ENCODE data around the gene CDC42SE1. TPM values are rescaled to one million over a fixed set of nuclear protein-coding genes. Genes with fewer than 3 reads are reported as not detected.

The CDC42SE1 gene
- total and polyA plus RNA-seq, 12 donors = 26.1 to 45.6 (median 30.5) TPM

DNA sequence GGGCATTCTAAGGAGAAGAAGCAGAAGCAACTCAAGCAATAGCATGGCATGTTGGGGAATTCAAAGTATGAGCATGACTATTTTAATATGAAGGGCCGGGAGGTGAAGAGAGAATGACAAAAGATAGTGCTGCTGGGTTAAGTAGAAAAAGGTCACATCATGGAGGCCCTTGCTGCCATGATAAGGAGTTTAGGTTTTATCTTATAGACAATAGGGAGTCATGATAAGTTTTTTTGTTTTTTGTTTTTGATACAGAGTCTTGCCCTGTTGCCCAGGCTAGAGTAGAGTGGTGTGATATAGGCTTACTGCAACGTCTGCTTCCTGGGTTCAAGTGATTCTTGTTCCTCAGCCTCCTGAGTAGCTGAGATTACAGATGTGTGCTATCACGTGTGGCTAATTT is 19.9 kb downstream of the CDC42SE1 start:
- no peak overlapping the region for H3K27ac ChIP-seq
- DNase-seq = no peak
- H3K36me3 ChIP-seq = peaks cover 0 to 33% (median 10%) of the 10 kb centered on the region in 9 donors
- 61% methylated on average over 3 of the region's 3 CpGs for WGBS, 2 donors
- no peaks in the 10 kb centered on the region for H3K27me3 ChIP-seq
- H3K4me1 ChIP-seq = peaks cover 0 to 14% (median 3%) of the 10 kb centered on the region in 9 donors
- H3K4me3 ChIP-seq = no peak overlapping the region
- no peak for ATAC-seq
- TF ChIP-seq, protein P1, sequence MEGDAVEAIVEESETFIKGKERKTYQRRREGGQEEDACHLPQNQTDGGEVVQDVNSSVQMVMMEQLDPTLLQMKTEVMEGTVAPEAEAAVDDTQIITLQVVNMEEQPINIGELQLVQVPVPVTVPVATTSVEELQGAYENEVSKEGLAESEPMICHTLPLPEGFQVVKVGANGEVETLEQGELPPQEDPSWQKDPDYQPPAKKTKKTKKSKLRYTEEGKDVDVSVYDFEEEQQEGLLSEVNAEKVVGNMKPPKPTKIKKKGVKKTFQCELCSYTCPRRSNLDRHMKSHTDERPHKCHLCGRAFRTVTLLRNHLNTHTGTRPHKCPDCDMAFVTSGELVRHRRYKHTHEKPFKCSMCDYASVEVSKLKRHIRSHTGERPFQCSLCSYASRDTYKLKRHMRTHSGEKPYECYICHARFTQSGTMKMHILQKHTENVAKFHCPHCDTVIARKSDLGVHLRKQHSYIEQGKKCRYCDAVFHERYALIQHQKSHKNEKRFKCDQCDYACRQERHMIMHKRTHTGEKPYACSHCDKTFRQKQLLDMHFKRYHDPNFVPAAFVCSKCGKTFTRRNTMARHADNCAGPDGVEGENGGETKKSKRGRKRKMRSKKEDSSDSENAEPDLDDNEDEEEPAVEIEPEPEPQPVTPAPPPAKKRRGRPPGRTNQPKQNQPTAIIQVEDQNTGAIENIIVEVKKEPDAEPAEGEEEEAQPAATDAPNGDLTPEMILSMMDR (IDR thresholded peaks at IDR 0.05) = no peak
- intact Hi-C loops (cut with DNase I) = no loop called here
- H3K9me3 ChIP-seq = no peaks in the 10 kb centered on the region

- Histone ChIP-seq H3K36me3 (peaks cover 0 to 40% (median 23%) of the 10 kb centered on the region in 9 donors), H3K9me3 (no peaks in the 10 kb centered on the region), H3K4me3 (no peak overlapping the region), H3K27me3 (no peaks in the 10 kb centered on the region), H3K4me1 (peaks cover 0 to 17% (median 5%) of the 10 kb centered on the region in 9 donors), H3K27ac (no peak overlapping the region)
- TF ChIP-seq, protein P1 (IDR thresholded peaks at IDR 0.05) = no peak
- 83 to 86% methylated on average over 6 of the region's 6 CpGs for WGBS, 2 donors
- ATAC-seq = no peak
- intact Hi-C loops (cut with DNase I) = no loop called here
- no peak for DNase-seq
Measured at GRCh38 chr1:151037032-151037431, 22.4 kb downstream of the CDC42SE1 start.

DNA sequence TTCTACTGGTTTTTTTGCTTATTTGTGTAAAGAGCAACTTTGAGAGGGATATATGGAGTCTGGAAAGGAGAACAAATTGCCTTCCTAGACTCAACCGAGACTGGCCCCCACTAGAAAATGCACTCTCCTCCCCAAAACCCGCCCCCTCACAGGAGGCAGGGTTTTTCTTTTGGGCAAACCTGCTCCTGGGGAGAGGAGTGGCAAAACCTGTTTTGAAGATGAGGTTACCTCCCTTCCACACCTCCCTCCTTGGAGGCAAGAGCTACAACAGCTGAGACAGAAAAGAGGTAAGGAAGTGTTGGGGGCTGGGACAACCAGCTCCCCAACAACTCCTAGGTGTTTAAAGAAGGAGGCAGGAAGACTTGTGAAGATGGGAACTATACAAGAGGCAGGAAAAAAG is 23.1 kb downstream of the CDC42SE1 start, which contains the start of gene BNIPL:
BNIPL (plus strand) TSS at position 231 of the 400 bp plus-strand sequence; CDS start at position 371, 140 bp downstream.
- DNase-seq (no peak), ATAC-seq (no peak)
- Histone ChIP-seq H3K27ac (peak within 1 kb of the TSS in 3 of 10 donors; percentile 9 to 28 (median 24)), H3K4me1 (peaks cover 0 to 17% (median 5%) of the 10 kb centered on the region in 9 donors), H3K36me3 (peaks cover 0 to 47% (median 29%) of the 10 kb centered on the region in 9 donors), H3K4me3 (no peak within 1 kb of the TSS), H3K9me3 (no peaks in the 10 kb centered on the region), H3K27me3 (no peaks in the 10 kb centered on the region)
- TF ChIP-seq, protein P1 (IDR thresholded peaks at IDR 0.05) = no peak
- WGBS, 2 donors = 50 to 68% methylated on average over 2 of the region's 2 CpGs
- intact Hi-C loops (cut with DNase I) = no loop called here

DNA sequence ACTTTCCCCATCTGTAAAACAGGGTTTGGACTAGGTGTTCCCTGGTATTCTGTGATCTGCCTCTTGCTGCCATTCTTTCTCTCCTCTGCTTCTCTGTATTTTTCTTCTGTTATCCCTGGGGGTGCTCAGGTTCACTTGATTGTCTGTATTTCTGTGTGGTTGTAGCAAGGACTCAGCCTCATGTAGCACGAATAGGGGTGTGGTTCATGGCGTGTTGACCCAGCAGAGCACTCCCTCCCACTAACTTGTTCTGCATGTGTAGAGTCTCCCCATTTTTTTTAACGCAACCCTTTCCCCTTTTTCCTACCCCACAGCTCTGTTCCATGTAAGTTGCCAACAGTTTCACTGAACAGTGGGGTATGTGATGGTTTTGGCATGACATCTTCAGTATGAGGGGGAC is 24.3 kb downstream of the CDC42SE1 start:
- ATAC-seq = peak in 2 of 8 donors; percentile 10 to 42
- H3K27ac ChIP-seq = peak overlapping the region in 3 of 10 donors; percentile 9 to 28 (median 24)
- H3K27me3 ChIP-seq = no peaks in the 10 kb centered on the region
- WGBS, 2 donors = 90% methylated on average over 3 of the region's 3 CpGs
- peaks cover 0 to 59% (median 39%) of the 10 kb centered on the region in 9 donors for H3K36me3 ChIP-seq
- H3K4me3 ChIP-seq = no peak overlapping the region
- intact Hi-C loops (cut with DNase I) = no loop called here
- TF ChIP-seq, protein P1 (IDR thresholded peaks at IDR 0.05) = no peak
- DNase-seq = no peak
- peaks cover 0 to 17% (median 5%) of the 10 kb centered on the region in 9 donors for H3K4me1 ChIP-seq
- no peaks in the 10 kb centered on the region for H3K9me3 ChIP-seq
